GM19193 (cell line): Measurements from ENCODE around the gene ELMOD3.

Experiments used
- POLR2A ChIP-seq: IDR thresholded peaks from 4 replicates; pipeline ENCODE4 v1.6.1; 2011; ENCODE audit not compliant: insufficient read depth, insufficient read length; ENCODE audit errors: extremely low read depth

ELMOD3 gene

GRCh38 chr2:85438201-85439024, 83.8 kb downstream of the ELMOD3 start:
- no peak for TF ChIP-seq POLR2A

- no peak for TF ChIP-seq POLR2A
Observed at GRCh38 chr2:85439025-85439472, 84.5 kb downstream of the ELMOD3 start.

GRCh38 chr2:85439986-85440385, 85.4 kb downstream of the ELMOD3 start:
- no peak for TF ChIP-seq POLR2A

- TF ChIP-seq POLR2A, result no peak
Observed at GRCh38 chr2:85440729-85441128, 86.2 kb downstream of the ELMOD3 start.
